HuH-7 (cell line): ENCODE results near the gene CCDC200.
"Not testable (repeated sequence)": the region's sequence is repeated elsewhere in the genome, so short reads cannot be mapped to it uniquely, and the experiment has no call there.

Experiments used
- DNase-seq: peaks from one replicate; pipeline ENCODE4 v3.0.0; 2011; ENCODE audit warnings: low spot score

CCDC200 gene

DNA sequence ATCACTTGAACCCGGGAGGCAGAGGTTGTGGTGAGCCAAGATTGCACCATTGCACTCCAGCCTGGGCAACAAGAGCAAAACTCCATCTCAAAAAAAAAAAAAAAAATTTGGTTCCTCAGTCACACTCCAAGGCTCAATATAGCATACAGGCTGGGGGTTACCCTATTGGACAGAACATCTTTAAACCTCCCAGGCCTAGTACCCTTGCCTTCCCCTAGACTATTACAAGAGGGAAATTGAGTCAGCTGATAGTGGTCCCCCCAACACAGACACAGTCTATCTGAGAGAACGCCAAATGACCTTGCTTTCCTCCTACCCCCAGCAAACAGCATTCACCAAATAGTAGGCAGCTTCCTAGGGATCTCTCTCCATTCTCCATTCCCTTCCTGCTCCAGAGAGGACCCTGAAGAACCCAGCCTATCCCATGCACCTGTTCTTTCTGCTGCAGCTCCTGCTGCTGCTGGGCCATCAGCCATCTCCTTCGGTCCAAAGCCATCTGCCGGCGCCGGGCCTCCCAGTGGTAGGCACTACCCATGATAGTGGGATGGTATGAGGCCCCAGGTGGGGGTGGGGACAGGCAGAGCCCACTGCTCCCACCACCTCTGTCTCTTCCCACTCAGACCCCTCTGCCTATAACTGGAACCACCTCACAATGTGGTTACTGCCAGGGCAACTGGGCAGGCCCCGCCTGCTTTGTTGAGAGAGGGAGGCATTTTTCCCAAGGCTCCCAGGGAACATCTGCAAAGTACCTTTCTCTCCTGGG, at the start of gene CCDC200:
TSS of gene CCDC200 (minus strand) at position 604 of the 763 bp plus-strand sequence. CDS start at position 535, 69 bp downstream.
- not testable (repeated sequence) for DNase-seq

- not testable (repeated sequence) for DNase-seq
These were observed 44.5 kb upstream of the CCDC200 start for GRCh38 chr17:43272914-43273313.

GRCh38 chr17:43272483-43272882, 44.1 kb upstream of the CCDC200 start:
- not testable (repeated sequence) for DNase-seq

GRCh38 chr17:43270552-43271504, 42.4 kb upstream of the CCDC200 start:
- not testable (repeated sequence) for DNase-seq

DNA sequence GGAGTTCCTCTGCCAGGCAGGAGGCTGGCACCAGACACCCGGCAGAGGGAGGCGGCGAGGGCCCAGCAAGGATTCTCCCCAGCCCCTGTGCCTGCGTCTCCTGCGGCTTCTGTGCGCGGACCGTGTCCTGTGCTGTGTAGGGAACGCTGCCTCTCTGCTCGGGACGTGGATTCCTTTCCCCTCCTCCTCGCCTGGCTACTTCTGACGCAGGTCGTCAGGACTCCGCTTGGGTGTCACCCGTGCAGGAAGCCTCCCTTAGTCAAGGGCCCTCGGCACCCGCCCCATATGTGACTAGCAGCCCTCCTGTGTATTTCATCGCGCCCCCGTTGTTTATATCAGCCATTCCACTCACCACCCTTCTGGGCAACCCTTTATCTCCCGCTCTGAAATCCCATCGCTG, 18.0 kb upstream of the CCDC200 start:
- not testable (repeated sequence) for DNase-seq

- not testable (repeated sequence) for DNase-seq
These were observed 12.4 kb upstream of the CCDC200 start for GRCh38 chr17:43240596-43241352.

DNA sequence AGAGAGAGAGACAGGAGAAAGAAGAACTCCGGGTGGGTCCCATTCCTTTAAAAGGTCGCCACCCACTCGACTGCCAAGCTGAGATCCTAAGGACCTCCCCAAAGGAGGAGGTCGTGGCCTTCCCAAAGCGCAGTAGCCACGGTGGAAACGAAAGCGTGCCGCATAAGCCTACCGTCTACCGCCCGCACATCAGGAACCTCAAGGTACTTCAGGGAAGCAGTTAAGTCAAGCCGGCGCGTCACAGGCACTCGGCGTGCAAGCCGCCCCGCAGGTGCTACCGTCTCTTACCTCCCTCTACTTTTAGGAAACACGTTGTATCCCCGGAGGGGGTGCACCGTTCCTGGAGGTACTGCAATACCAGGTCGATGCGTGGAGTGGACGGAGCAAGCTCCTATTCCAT, 11.2 kb upstream of the CCDC200 start:
- DNase-seq: not testable (repeated sequence)

DNA sequence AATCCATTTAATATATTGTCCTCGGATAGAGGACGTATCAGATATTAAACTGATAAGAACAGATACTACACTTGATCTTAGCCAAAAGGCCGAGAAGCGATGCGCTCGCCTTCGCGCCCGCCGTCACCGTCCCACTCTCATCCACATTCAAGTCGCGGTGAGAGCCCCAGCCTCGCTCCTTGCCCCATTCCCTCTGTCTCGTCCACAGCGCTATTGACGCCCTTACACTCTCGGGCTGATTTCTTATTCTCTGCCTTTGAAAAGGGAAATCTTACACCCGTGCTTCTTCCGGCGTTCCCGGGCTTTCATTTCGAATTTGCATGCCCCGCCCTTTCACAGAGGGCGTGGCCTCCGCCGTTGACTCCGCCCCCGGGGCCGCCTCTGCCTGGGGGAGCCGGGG, 5.5 kb upstream of the CCDC200 start, which contains the start of gene RNU2-1:
TSS of gene RNU2-1 (minus strand) at position 101 of the 400 bp plus-strand sequence.
- not testable (repeated sequence) for DNase-seq

DNA sequence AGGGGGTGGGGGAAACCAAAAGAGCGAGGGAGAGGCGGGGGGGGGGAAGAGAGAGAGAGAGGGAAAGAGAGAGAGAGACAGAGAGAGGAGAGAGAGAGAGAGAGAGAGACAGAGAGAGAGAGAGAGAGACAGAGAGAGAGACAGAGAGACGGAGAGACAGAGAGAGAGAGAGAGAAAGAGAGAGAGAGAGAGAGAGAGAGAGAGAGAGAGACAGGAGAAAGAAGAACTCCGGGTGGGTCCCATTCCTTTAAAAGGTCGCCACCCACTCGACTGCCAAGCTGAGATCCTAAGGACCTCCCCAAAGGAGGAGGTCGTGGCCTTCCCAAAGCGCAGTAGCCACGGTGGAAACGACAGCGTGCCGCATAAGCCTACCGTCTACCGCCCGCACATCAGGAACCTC, 4.8 kb upstream of the CCDC200 start:
- not testable (repeated sequence) for DNase-seq

DNA sequence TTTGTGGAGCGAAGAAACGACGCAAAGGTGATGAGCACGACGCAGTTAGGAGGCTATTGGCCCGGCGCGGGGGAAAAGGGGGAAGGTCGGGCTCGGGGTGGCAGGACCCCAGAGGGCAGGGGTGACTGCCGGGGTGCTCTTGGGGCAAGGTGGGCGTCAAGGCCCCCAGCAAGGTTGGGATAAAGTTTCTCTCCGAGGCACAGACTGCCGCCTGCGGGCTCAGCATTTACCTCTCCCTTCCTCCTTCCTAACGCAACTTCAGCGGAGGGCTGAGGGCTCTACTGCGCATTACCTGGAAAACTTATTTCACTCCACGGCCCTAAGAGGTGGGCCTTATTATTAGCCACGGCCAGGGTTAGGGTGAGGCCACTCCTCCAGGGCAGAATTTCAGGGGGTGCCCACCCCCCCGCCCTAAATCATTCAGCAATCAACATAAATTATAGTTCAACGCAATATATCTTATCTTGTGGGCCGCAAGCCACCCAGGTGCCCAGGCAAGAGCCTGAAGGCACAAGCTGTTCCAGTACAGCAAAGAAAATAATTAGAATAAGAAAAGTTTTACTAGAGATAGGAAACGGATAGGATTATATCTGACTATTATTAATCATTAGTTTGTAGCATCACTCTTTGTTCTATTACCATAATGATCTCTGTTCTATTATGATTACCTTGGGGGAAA, 3.7 kb upstream of the CCDC200 start:
- not testable (repeated sequence) for DNase-seq

DNA sequence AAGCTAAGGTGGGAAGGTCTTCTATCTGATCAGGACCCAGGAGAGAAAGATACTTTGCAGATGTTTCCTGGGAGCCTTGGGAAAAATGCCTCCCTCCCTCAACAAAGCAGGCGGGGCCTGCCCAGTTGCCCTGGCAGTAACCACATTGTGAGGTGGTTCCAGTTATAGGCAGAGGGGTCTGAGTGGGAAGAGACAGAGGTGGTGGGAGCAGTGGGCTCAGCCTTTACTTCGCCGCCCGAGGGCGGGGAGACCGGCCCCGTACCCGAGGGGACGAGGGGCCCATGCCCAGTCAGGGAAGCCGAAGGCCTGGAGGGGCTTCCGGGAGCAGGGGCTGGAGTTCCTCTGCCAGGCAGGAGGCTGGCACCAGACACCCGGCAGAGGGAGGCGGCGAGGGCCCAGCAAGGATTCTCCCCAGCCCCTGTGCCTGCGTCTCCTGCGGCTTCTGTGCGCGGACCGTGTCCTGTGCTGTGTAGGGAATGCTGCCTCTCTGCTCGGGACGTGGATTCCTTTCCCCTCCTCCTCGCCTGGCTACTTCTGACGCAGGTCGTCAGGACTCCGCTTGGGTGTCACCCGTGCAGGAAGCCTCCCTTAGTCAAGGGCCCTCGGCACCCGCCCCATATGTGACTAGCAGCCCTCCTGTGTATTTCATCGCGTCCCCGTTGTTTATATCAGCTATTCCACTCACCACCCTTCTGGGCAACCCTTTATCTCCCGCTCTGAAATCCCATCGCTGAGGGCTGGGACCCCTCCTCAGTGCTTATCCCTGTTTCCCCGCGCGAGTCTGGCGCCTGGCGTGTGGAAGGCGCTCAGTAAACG, 3.0 kb upstream of the CCDC200 start:
- DNase-seq: not testable (repeated sequence)

- no peak for DNase-seq
These were observed 2.0 kb downstream of the CCDC200 start for GRCh38 chr17:43226393-43226792.

DNA sequence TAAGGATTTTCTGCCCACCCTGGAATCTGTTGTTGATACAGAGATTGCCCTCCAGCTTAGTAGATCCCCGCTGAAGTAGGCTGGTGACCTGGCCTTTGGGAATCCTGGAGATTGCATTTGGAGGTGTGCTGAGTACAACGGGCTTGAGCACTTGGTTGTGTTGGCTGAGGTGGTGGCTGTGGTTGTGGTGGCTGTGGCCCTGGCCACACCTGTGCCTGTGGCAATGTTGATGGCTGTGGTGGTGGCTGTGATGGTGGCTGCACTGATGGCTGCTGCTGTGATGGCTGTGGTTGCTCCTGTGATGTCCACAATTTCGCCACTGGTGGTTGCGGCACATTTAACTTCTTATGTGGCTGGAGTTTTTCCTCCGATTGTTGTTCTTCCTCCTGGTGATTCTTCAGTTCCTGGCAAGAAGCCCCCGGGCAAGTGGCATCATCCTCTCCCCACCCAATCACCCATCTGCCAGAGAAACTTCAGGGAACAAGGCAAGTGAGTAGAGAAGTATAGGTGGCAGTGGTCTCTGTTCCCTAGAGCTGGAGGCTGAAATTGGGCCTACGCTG, 4.2 kb downstream of the CCDC200 start:
- DNase-seq: no peak

DNA sequence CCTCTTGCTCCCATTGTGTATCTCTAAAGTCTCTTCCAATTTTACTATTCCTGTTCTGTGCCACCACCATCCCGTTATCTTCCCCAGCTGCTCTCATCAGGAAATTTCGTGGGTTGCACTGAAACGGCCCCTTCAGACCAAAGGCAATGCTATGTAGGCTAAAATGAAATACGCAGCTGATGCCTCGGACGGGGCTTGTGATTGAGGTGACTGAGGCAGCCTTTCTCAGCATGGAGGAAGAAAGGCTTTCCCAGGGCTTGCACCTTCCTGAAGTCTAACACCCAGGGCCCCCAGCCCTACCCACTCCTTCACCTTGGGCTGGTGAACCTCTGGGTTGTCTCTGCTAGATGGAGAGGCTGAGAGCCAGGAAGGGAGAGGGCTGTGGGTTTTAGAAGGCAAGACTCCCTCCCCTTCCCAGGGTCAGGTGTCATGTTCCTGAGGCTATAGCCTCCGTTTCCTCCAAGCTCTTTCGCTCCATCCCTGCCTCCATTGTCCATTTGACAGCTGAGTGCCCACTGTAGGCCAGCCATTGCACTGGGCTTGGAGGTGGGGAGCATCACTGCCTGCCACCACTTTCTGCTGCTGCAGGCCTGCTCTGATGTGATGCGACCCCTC, 7.8 kb downstream of the CCDC200 start:
- DNase-seq: no peak

GRCh38 chr17:43219746-43220380, 8.6 kb downstream of the CCDC200 start:
- DNase-seq: no peak

- no peak for DNase-seq
These were observed 9.4 kb downstream of the CCDC200 start for GRCh38 chr17:43219001-43219400.

DNA sequence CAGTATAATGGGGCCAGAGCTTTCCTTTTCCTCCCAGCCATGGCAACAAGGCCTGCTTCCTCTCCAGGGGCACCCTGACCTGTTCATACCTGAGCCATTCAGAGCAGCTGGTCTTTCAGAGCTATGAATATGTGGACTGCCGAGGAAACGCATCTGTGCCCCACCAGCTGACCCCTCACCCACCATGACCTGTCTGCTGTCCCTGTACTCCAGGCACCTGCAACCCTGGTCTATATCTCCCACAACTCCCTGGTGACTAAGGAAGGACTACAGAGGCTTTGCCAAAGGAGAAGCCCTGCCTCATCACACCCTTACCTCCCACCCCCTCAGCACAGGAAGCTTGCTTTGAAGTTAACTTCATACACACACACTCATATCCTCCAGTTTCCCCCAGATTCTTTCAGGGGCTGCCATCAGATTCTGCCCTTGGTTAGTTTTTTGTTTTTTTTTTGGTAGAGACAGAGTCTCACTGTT, 10.8 kb downstream of the CCDC200 start:
- DNase-seq: no peak

DNA sequence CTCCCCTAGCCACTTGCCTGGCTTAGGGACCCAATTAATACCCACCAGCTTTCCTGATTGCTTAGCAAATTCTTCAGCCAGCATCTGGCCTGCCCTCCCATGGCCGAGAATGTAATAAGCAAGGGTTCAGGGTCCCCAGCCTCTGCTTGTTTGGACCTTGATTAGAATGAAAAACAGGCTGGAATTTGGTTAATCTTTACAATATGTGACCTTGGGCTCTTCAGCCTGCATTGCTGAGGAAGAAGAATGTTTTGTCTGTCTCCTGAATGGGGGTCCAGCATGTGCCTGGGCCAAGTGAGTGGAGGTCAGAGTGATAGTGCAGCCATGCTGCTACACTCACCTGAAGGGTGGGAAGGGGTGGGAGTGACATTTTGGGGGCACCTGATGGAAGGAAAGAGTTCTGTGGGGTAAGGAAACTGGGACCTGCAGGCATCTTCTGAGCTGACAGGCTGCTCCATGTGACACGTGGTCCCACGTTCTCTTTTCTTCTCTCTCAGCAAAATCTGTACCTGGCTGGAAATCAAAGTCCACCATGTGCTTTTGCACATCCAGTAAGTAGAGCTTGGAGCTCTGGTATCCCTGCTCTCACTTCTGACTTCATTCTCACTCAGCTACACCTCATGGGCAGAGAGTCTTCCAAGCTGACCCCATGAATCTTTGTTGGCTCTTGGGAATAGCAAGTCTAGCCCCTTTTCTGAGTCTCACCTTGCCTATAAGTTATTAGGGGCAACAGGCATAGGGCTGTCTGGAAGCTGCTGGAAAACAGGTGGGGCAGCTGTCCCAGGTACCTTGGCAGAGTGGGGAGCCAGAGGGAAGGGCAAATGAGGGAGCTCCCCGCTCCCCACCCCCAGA, 11.4 kb downstream of the CCDC200 start:
- DNase-seq: no peak
